ENCODE measurements around the gene CRLF1.

Gene CRLF1

GRCh38 chr19:18646535-18647370 lies 40.2 kb upstream of the CRLF1 start:
- Mint-ChIP-seq H3K4me1 (ENCODE audit: low read depth in 2 of 2) (peaks cover 10 to 25% of the 10 kb centered on the region in 2 donors), H3K27ac (no peak overlapping the region), H3K9me3 (no peaks in the 10 kb centered on the region)

DNA sequence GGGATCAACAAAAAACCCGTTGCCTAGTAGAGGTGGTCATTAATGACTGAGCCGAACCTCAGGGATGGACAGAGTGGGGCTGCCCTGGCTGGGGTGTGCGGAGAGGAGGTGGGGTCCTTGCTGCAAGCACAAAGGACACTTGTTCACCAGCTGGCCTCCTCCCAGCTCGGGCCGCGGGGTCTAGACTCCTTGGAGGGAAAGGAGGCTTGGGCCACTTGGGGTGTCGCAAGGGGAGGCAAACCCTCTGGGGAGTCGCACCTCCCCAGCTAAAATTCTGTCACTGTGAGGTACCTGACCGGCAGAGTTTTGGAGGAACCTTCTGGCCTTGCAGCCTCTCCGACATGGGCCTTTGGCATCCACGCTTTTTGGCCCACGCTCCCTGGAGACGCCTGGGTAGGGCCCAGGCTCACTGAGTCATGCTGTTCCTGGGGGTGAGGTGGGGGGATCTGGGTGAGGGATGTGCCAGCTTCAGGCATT lies 38.5 kb upstream of the CRLF1 start:
- ATAC-seq (replicated peaks) (no peak), DNase-seq (no peak)
- H3K27me3 Mint-ChIP-seq, result no peaks in the 10 kb centered on the region
- H3K4me1 Mint-ChIP-seq (ENCODE audit: low read depth in 2 of 2), result peaks cover 10 to 23% of the 10 kb centered on the region in 2 donors
- H3K27ac Mint-ChIP-seq, result no peak overlapping the region
- no peaks in the 10 kb centered on the region for H3K9me3 Mint-ChIP-seq
- H3K36me3 Mint-ChIP-seq (ENCODE audit: insufficient read depth), result peaks cover 16% of the 10 kb centered on the region
- no peak overlapping the region for H3K4me3 Mint-ChIP-seq

More at GRCh38 chr19:18646535-18647370, 40.2 kb upstream of the CRLF1 start:
- Mint-ChIP-seq H3K36me3 (ENCODE audit: insufficient read depth) (peaks cover 10% of the 10 kb centered on the region), H3K4me3 (no peak overlapping the region), H3K27me3 (no peaks in the 10 kb centered on the region)
- ATAC-seq (replicated peaks), result no peak
- no peak for DNase-seq

DNA sequence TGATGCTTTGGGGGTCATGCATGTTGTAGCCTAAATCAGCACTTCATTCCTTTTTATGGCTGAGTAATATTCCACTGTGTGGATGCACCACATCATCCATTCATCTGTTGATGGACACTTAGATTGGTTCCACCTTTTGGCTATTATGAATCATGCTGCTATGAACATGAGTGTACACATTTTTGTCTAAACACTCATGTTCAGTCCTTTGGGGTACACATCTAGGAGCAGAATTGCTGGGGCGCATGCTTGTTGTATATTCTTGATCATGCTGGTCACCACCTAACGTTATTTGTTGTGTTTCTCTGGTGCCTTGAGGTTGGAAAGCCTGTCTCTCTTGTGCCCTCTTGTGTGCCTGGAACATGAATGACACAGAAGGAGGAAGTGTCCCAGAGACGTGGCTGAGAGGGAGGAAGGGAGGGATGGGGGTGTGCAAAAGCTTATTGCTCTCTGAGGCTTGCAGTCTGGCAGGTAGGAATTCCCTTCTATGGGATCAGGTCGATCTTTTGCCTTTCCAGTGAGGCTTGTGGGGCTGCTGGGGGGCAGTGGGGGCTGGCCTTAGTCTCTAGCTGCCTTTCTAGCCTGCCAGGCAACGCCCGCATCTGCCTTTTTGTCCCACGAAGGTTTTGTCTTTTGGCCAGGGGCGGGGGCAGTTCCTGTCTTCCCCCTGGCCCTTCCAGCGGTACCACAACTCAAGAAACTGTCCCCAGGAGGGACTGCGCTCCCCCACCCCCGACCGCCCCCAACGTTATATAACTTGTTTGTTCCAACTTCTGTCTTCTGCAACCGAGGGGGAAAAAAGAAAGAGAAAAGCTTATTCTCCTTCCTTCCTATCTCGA lies 37.8 kb upstream of the CRLF1 start:
- H3K4me1 Mint-ChIP-seq (ENCODE audit: low read depth in 2 of 2), result peaks cover 10 to 23% of the 10 kb centered on the region in 2 donors
- H3K27ac Mint-ChIP-seq, result no peak overlapping the region
- H3K4me3 Mint-ChIP-seq, result no peak overlapping the region
- H3K9me3 Mint-ChIP-seq, result no peaks in the 10 kb centered on the region
- DNase-seq (no peak), ATAC-seq (replicated peaks) (no peak)
- H3K36me3 Mint-ChIP-seq (ENCODE audit: insufficient read depth), result peaks cover 12% of the 10 kb centered on the region
- no peaks in the 10 kb centered on the region for H3K27me3 Mint-ChIP-seq

- H3K4me3 Mint-ChIP-seq, result no peak overlapping the region
- no peaks in the 10 kb centered on the region for H3K9me3 Mint-ChIP-seq
- peaks cover 17 to 32% of the 10 kb centered on the region in 2 donors for H3K4me1 Mint-ChIP-seq (ENCODE audit: low read depth in 2 of 2)
- ATAC-seq (replicated peaks) (no peak), DNase-seq (no peak)
- peaks cover 29% of the 10 kb centered on the region for H3K36me3 Mint-ChIP-seq (ENCODE audit: insufficient read depth)
- H3K27me3 Mint-ChIP-seq, result peaks cover 0 to 2% of the 10 kb centered on the region in 2 donors
- no peak overlapping the region for H3K27ac Mint-ChIP-seq
These were observed 33.2 kb upstream of the CRLF1 start for GRCh38 chr19:18639706-18640243.

GRCh38 chr19:18637673-18638630 lies 31.4 kb upstream of the CRLF1 start:
- H3K4me1 Mint-ChIP-seq (ENCODE audit: low read depth in 2 of 2), result peaks cover 19 to 32% of the 10 kb centered on the region in 2 donors
- DNase-seq, result no peak
- peaks cover 29% of the 10 kb centered on the region for H3K36me3 Mint-ChIP-seq (ENCODE audit: insufficient read depth)

DNA sequence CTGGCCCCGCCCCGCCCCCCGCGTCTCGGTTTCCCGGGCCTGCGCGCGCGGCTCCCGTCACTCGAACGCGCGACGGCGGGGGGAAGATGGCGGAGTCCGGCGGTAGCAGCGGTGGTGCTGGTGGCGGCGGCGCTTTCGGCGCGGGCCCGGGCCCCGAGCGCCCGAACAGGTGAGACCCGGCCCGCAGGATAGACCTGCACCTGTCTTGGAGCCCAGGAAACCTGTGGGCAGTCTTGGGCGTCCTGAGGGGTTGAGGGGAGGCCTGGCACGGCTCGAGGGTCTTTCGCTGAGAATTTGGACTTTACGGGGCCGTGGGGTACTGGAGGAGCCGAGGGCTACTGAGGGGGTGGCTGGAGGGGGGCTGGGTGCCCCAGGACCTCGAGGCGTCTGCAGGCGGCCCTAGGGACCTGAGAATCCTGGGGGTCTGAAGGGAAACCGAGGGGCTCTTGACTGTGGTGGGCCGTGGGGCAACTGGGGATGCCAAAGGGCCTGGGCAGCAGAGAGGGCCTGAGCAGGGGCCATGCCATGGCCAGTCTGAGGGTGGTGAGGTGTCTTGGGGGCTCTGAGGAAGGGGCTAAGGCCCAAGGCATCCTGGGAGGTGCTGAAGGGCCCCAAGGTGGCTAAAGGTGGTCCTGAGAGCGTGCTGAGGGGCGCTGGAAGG lies 30.5 kb upstream of the CRLF1 start, which contains the start of gene KLHL26:
Gene KLHL26, plus strand, starts transcription at position 60 of the 661 bp plus-strand sequence. Its CDS starts 27 bp downstream, at position 87.
- Mint-ChIP-seq H3K27ac (peak within 1 kb of the TSS; percentile 87 to 91), H3K9me3 (no peaks in the 10 kb centered on the region), H3K27me3 (peaks cover 0 to 21% of the 10 kb centered on the region in 2 donors), H3K4me3 (peak within 1 kb of the TSS; percentile 85 to 90), H3K36me3 (ENCODE audit: insufficient read depth) (peaks cover 29% of the 10 kb centered on the region), H3K4me1 (ENCODE audit: low read depth in 2 of 2) (peaks cover 19 to 32% of the 10 kb centered on the region in 2 donors)
- DNase-seq (no peak), ATAC-seq (replicated peaks) (no peak)

More at GRCh38 chr19:18637673-18638630, 31.4 kb upstream of the CRLF1 start:
- ATAC-seq (replicated peaks), result no peak
- Mint-ChIP-seq H3K9me3 (no peaks in the 10 kb centered on the region), H3K27me3 (peaks cover 0 to 20% of the 10 kb centered on the region in 2 donors), H3K27ac (peak overlapping the region; percentile 87 to 91), H3K4me3 (peak overlapping the region; percentile 85 to 90)

GRCh38 chr19:18636183-18636968 lies 29.8 kb upstream of the CRLF1 start:
- Mint-ChIP-seq H3K36me3 (ENCODE audit: insufficient read depth) (peaks cover 29% of the 10 kb centered on the region), H3K27me3 (peaks cover 0 to 21% of the 10 kb centered on the region in 2 donors), H3K4me3 (peak overlapping the region; percentile 85 to 90), H3K9me3 (no peaks in the 10 kb centered on the region), H3K4me1 (ENCODE audit: low read depth in 2 of 2) (peaks cover 19 to 32% of the 10 kb centered on the region in 2 donors), H3K27ac (peak overlapping the region; percentile 87 to 91)
- peak; percentile 85 for ATAC-seq (replicated peaks)
- DNase-seq, result peak; percentile 99

DNA sequence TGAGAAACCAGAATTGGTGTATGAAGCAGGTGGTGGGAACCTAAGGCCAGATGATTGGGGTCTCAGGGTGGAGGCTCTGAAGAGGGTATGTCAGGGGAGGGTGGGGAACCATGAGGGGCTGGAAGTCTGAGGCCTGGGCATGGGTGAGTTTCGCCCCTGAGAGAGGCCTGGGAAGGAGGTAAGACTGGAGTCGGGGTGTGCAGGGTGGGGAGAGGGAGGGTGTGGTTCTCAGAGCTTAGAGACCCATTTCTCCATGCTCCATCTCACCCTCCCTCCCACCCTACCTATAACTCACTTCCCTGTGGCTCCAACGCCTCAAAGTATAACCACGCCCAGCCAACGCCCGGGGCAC lies 29.2 kb upstream of the CRLF1 start:
- Mint-ChIP-seq H3K4me1 (ENCODE audit: low read depth in 2 of 2) (peaks cover 19 to 32% of the 10 kb centered on the region in 2 donors), H3K36me3 (ENCODE audit: insufficient read depth) (peaks cover 26% of the 10 kb centered on the region), H3K4me3 (peak overlapping the region; percentile 85 to 90), H3K9me3 (no peaks in the 10 kb centered on the region), H3K27ac (peak overlapping the region; percentile 87 to 91), H3K27me3 (peaks cover 0 to 21% of the 10 kb centered on the region in 2 donors)
- DNase-seq (no peak), ATAC-seq (replicated peaks) (no peak)

DNA sequence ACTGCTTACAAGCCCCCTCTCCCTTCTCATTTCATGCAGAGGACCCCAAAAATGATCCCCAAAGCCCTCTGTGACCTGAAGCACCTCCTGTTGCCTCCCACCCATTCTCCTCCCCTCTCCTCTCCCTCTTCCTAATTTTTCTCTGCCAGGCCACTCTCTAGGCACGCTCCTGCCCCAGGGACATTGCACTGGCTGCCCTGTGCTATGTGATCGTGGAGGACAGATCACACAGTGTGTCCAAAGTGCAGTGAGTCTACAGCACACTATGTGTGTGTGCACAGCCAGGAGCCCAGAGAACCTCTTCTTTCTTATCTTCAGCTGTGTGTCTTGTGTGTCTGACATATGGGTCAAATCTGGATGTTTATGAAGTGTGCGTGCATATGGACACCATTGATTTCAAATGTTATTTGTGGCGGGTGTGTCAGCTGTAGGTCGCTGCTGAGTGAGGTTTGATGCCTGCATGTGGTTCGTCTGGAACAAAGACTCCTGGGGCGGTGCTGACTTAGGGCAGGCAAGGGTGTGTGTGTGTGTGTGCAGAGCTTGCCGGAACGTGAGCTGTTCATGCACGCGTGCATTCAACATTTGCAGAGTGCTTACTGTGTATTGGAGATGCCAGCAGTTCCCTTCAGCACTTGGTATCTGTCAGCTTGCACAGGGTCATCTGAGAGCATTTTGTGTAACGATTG lies 28.2 kb upstream of the CRLF1 start:
- H3K27ac Mint-ChIP-seq, result no peak overlapping the region
- H3K9me3 Mint-ChIP-seq, result no peaks in the 10 kb centered on the region
- peaks cover 19% of the 10 kb centered on the region for H3K36me3 Mint-ChIP-seq (ENCODE audit: insufficient read depth)
- ATAC-seq (replicated peaks) (no peak), DNase-seq (no peak)
- peaks cover 0 to 28% of the 10 kb centered on the region in 2 donors for H3K27me3 Mint-ChIP-seq
- peaks cover 19 to 32% of the 10 kb centered on the region in 2 donors for H3K4me1 Mint-ChIP-seq (ENCODE audit: low read depth in 2 of 2)
- H3K4me3 Mint-ChIP-seq, result no peak overlapping the region

GRCh38 chr19:18633321-18633720 lies 26.7 kb upstream of the CRLF1 start:
- ATAC-seq (replicated peaks) (no peak), DNase-seq (no peak)
- H3K27ac Mint-ChIP-seq, result no peak overlapping the region
- peaks cover 0 to 39% of the 10 kb centered on the region in 2 donors for H3K27me3 Mint-ChIP-seq
- no peak overlapping the region for H3K4me3 Mint-ChIP-seq
- no peaks in the 10 kb centered on the region for H3K9me3 Mint-ChIP-seq
- H3K4me1 Mint-ChIP-seq (ENCODE audit: low read depth in 2 of 2), result peaks cover 18 to 28% of the 10 kb centered on the region in 2 donors
- peaks cover 16% of the 10 kb centered on the region for H3K36me3 Mint-ChIP-seq (ENCODE audit: insufficient read depth)
